ENCODE data around the gene CANT1. TPM values are rescaled to one million over a fixed set of nuclear protein-coding genes. Genes with fewer than 3 reads are reported as not detected.
A peak's percentile ranks its signal among the peaks of the same experiment; 100 is the strongest.

The CANT1 gene
- total and polyA plus RNA-seq, 2 of the 13 experiments (the other 11 are each of a cell fraction or from before 2014, with no cell fraction given), result 34.1 to 42.1 TPM

DNA sequence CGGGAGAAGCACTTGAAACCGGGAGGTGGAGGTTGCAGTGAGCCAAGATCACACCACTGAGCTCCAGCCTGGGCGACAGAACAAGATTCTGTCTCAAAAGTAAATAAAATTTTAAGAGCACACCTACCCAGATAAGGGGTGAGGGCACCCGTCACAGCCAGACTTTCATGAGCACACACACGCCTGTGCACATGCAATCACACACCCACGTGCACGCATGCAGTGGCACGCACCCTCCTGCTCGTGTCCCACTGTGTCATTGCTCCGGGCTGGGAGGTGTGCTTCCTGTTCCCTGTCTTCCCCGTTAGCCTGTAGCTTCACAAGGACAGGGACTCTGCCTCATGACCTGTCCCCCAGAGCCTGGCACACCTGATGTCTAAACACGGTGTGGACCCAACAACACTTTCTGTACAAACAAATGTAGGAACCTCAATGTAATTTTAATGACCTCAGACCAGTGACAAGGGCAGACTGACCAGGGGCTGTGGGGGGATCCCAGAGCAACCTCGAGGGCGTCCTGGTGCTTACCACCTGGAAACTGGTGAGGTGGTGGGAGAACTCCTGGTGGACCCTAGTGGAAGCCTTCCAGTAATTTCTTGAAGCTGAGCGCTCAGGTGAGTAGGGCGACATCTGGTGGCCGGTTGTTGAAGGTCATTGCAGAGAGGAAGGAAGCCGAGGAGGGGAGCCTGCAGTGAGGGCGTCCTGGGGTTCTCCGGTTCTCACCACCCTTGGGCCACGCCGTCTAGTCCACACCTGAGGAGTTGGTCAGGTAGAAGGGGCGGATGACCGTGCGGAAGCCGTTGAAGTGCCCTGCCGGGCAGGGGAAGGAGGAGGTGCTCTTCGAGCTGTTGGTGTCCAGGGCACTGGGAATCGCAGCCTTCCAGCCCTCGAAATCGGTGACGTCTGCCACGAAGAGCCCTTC, 38.5 kb downstream of the CANT1 start (continued):
- TF ChIP-seq ZNF501 (CRISPR knock-in tag; IDR thresholded peaks at IDR 0.05) (peak; percentile 70; the same call in 1 of the 2 replicates), EHMT2 (IDR thresholded peaks at IDR 0.05; ENCODE audit: borderline replicate concordance, low read depth, low read length) (no peak), ONECUT2 (CRISPR knock-in tag; IDR thresholded peaks at IDR 0.05) (no peak), ELF1 (CRISPR knock-in tag; IDR thresholded peaks at IDR 0.05) (no peak; the same call in 1 of the 2 replicates), SMAD3 (CRISPR knock-in tag; IDR thresholded peaks at IDR 0.05) (no peak), ZBTB3 (CRISPR knock-in tag; IDR thresholded peaks at IDR 0.05; ENCODE audit: borderline replicate concordance, low read depth) (no peak), RFXANK (CRISPR knock-in tag; IDR thresholded peaks at IDR 0.05) (no peak), CHCHD3 (CRISPR knock-in tag; IDR thresholded peaks at IDR 0.05) (no peak), ZNF460 (CRISPR knock-in tag; IDR thresholded peaks at IDR 0.05; ENCODE audit: borderline replicate concordance) (no peak), MYNN (CRISPR knock-in tag; IDR thresholded peaks at IDR 0.05; ENCODE audit: low read depth) (no peak), FIP1L1 (IDR thresholded peaks at IDR 0.05; ENCODE audit: borderline replicate concordance, insufficient read depth, low read depth, low read length) (no peak), ZNF33A (CRISPR knock-in tag; IDR thresholded peaks at IDR 0.05; ENCODE audit: borderline replicate concordance) (no peak), KAT7 (CRISPR knock-in tag; IDR thresholded peaks at IDR 0.05; ENCODE audit: borderline replicate concordance) (no peak), ZFP36L1 (CRISPR knock-in tag; IDR thresholded peaks at IDR 0.05) (no peak), ZNF609 (CRISPR knock-in tag; IDR thresholded peaks at IDR 0.05; ENCODE audit: borderline replicate concordance) (no peak)
- TF ChIP-seq, protein P1, sequence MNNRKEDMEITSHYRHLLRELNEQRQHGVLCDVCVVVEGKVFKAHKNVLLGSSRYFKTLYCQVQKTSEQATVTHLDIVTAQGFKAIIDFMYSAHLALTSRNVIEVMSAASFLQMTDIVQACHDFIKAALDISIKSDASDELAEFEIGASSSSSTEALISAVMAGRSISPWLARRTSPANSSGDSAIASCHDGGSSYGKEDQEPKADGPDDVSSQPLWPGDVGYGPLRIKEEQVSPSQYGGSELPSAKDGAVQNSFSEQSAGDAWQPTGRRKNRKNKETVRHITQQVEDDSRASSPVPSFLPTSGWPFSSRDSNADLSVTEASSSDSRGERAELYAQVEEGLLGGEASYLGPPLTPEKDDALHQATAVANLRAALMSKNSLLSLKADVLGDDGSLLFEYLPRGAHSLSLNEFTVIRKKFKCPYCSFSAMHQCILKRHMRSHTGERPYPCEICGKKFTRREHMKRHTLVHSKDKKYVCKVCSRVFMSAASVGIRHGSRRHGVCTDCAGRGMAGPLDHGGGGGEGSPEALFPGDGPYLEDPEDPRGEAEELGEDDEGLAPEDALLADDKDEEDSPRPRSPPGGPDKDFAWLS (CRISPR knock-in tag; IDR thresholded peaks at IDR 0.05; ENCODE audit: borderline replicate concordance), result no peak
- TF ChIP-seq, protein P2, sequence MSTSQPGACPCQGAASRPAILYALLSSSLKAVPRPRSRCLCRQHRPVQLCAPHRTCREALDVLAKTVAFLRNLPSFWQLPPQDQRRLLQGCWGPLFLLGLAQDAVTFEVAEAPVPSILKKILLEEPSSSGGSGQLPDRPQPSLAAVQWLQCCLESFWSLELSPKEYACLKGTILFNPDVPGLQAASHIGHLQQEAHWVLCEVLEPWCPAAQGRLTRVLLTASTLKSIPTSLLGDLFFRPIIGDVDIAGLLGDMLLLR (CRISPR knock-in tag; IDR thresholded peaks at IDR 0.05), result peak; percentile 53; the same call in 1 of the 2 replicates
